IPS DF 6.9 (cell line): ENCODE data around the gene MMP11.

Source experiments
- DNase-seq: peaks from one replicate; pipeline ENCODE4 v3.0.0-alpha.2; 2013; ENCODE audit warnings: low read depth, low spot score
- H3K27ac ChIP-seq: one replicate; pipeline ENCODE4 v1.5.1; 2013; ENCODE audit warnings: low read length, control low read depth
- H3K27me3 ChIP-seq: 2 replicates; pipeline ENCODE4 v1.6.1; 2013; ENCODE audit warnings: mild to moderate bottlenecking, low read length; ENCODE audit not compliant: control insufficient read depth, insufficient read depth
- H3K36me3 ChIP-seq: 2 replicates; pipeline ENCODE4 v1.6.1; 2013; ENCODE audit warnings: low read length; ENCODE audit not compliant: control insufficient read depth, insufficient read depth
- H3K4me1 ChIP-seq: 2 replicates; pipeline ENCODE4 v1.6.1; 2013; ENCODE audit warnings: low read length; ENCODE audit not compliant: control insufficient read depth, insufficient read depth
- H3K4me3 ChIP-seq: 2 replicates; pipeline ENCODE4 v1.5.1; 2013; ENCODE audit warnings: mild to moderate bottlenecking, low read length
- H3K9me3 ChIP-seq: 2 replicates; pipeline ENCODE4 v1.6.1; 2013; ENCODE audit warnings: low read length, inconsistent platforms; ENCODE audit not compliant: control insufficient read depth, insufficient read depth
- WGBS: extraction: QIAGEN DNeasy Blood & Tissue Kit; methylation state at CpG from one replicate; pipeline ENCODE4 v1.1.7; 2013; ENCODE audit warnings: mixed read lengths, missing lambda C conversion rate; ENCODE audit not compliant: insufficient read length, insufficient coverage; 5-methylcytosine and 5-hydroxymethylcytosine counted together

MMP11 gene

DNA sequence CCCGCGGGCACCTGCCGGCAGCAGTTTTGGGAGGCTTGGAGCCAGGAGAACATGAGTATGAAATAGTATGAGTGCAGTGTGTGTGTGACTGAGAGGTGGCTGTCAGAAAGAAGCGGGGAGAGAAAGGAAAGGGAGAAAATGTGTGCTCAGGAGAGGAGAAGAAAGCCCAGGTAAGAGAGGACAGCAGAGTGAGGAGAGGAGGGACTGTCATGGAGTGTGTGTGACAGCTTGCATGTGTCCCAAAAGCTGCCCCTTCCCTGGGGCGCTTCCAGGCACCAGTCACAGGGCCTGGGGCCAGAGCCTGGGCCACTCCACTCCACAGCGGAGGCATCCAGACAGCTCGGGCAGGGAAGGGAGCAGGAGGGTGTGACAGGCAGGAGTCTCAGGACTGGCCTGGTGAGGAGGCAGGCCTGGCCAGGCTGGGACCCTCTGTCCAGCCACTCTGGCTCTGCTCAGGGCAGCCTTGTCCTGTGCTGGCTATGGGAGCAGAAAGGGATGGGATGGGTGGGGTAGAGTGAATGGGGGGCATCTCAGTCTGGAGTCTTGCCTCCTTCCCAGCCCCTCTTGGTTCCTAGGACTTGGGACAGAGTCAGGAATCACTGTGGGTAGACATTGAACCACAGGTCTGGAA, 949 bp downstream of the MMP11 start:
- H3K4me3 ChIP-seq = peak overlapping the region; percentile 64; the same call in 1 of the 2 replicates
- no peak overlapping the region for H3K27ac ChIP-seq
- H3K9me3 ChIP-seq = no peaks in the 10 kb centered on the region
- no peaks in the 10 kb centered on the region for H3K36me3 ChIP-seq
- H3K4me1 ChIP-seq = peaks cover 9% of the 10 kb centered on the region
- DNase-seq = no peak
- H3K27me3 ChIP-seq = peaks cover 13% of the 10 kb centered on the region
- no CpG with 5 or more reads among the region's 7 CpGs for WGBS

- Histone ChIP-seq H3K27ac (no peak overlapping the region), H3K9me3 (no peaks in the 10 kb centered on the region), H3K4me1 (peaks cover 9% of the 10 kb centered on the region), H3K27me3 (peaks cover 13% of the 10 kb centered on the region), H3K4me3 (no peak overlapping the region), H3K36me3 (no peaks in the 10 kb centered on the region; the same call in 1 of the 2 replicates)
- no CpG with 5 or more reads among the region's 12 CpGs for WGBS
- no peak for DNase-seq
These were observed 1.7 kb downstream of the MMP11 start for GRCh38 chr22:23774114-23774921.

DNA sequence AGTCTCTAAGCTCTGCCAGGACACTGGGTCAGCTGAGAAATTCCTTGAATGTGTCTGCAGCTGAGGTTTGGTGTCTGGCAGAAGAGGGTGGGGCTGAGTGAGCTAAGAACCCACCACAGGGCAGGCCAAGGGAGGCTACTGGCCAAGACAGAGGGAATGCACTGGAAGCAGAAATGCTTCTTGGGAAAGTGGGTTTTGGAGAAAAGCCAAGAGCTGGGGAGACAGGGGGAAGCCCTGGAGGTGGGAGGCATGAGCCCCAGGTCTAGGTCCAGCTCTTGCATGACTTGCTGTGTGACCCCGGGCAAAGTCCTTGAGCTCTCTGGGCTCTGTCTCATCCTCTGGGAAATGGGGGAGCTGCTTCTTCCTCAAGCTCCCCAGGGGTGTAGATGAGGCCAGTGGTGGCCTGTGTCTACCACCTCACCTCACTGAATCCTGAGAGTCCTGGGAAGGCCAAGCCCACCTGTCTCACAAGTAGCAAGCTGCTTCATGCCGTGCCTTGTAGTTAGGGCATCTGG, 2.3 kb downstream of the MMP11 start:
- peaks cover 9% of the 10 kb centered on the region for H3K4me1 ChIP-seq
- WGBS = no CpG with 5 or more reads among the region's 2 CpGs
- H3K4me3 ChIP-seq = no peak overlapping the region
- H3K36me3 ChIP-seq = no peaks in the 10 kb centered on the region; the same call in 1 of the 2 replicates
- H3K27me3 ChIP-seq = peaks cover 14% of the 10 kb centered on the region
- no peak overlapping the region for H3K27ac ChIP-seq
- DNase-seq = no peak
- H3K9me3 ChIP-seq = no peaks in the 10 kb centered on the region

GRCh38 chr22:23775779-23776375, 3.2 kb downstream of the MMP11 start:
- no peak for DNase-seq
- H3K27me3 ChIP-seq = peaks cover 14% of the 10 kb centered on the region
- H3K4me1 ChIP-seq = peaks cover 9% of the 10 kb centered on the region
- no peaks in the 10 kb centered on the region for H3K9me3 ChIP-seq
- WGBS = no CpG with 5 or more reads among the region's 3 CpGs
- no peak overlapping the region for H3K4me3 ChIP-seq
- H3K36me3 ChIP-seq = peaks cover 2% of the 10 kb centered on the region; the same call in 1 of the 2 replicates
- no peak overlapping the region for H3K27ac ChIP-seq

DNA sequence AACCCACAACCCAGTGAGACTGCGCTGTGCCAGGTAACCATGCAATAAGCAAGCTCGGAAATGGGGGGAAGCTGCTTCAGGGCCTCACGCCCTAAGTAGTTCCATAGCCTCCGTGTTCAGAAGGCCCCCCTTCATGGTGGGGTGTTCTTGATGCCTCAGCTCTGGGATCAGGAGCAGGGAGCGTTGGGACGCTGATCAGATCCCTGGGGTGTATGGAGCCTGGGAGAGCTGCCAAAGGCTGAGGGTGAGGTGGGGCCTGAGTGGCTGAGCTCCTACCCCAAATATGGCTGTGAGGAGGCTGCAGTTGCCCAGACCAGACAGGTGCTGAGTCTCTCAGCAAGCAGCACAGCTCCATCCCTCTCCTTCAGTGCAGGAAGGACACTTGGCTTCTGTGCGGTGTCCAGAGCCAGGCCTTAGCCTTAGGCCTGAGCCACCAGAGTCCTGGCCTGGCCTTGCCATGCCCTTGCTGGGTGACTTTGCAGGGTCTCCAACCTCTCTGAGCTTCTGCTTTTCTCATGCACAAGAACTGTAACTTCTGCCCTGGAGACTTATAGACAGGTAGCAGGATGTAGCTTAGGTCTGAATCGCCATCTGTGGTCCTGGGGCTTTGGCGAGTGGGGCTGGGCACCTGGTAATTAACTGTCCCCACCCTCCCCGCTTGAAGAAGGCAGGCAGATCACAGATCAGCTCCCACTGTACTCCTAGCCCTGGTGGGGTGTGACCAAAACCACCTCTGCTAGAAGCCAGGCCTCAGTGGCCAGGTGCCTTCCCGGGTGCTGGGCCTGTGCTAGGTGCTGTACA, 5.3 kb downstream of the MMP11 start:
- no peak for DNase-seq
- H3K9me3 ChIP-seq = no peaks in the 10 kb centered on the region
- H3K27ac ChIP-seq = no peak overlapping the region
- WGBS = no CpG with 5 or more reads among the region's 11 CpGs
- no peak overlapping the region for H3K4me3 ChIP-seq
- H3K36me3 ChIP-seq = peaks cover 2% of the 10 kb centered on the region; the same call in 1 of the 2 replicates
- peaks cover 6% of the 10 kb centered on the region; the same call in 1 of the 2 replicates for H3K4me1 ChIP-seq
- H3K27me3 ChIP-seq = peaks cover 14% of the 10 kb centered on the region

DNA sequence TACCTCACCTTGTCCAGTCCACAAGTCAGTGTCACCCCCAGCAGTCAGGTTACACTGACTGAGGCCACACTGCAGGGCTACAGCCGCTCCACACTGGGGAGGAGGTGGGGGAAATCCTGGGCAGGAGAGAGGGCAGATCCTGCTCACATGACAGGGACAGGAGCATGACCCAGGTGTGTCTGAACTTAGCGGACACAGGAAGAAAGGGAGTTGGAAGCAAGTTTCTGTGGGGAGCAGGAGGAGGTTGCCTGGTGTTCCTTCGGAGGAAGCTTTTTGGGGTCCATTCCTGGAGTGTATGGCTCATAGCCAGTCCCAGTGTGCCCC, 5.9 kb downstream of the MMP11 start:
- H3K4me1 ChIP-seq = peaks cover 3% of the 10 kb centered on the region; the same call in 1 of the 2 replicates

GRCh38 chr22:23779083-23779482, 6.4 kb downstream of the MMP11 start:
- Histone ChIP-seq H3K27me3 (peaks cover 3% of the 10 kb centered on the region; the same call in 1 of the 2 replicates), H3K9me3 (no peaks in the 10 kb centered on the region), H3K36me3 (peaks cover 2% of the 10 kb centered on the region; the same call in 1 of the 2 replicates), H3K4me1 (peaks cover 1% of the 10 kb centered on the region; the same call in 1 of the 2 replicates), H3K4me3 (no peak overlapping the region), H3K27ac (no peak overlapping the region)
- WGBS = no CpG with 5 or more reads among the region's 16 CpGs
- DNase-seq = no peak

More for the DNA sequence above, 5.9 kb downstream of the MMP11 start:
- WGBS = no CpG with 5 or more reads among the region's 3 CpGs
- H3K36me3 ChIP-seq = peaks cover 2% of the 10 kb centered on the region; the same call in 1 of the 2 replicates
- H3K4me3 ChIP-seq = no peak overlapping the region
- peaks cover 8% of the 10 kb centered on the region for H3K27me3 ChIP-seq
- DNase-seq = no peak
- no peak overlapping the region for H3K27ac ChIP-seq
- H3K9me3 ChIP-seq = no peaks in the 10 kb centered on the region

- DNase-seq = no peak
- Histone ChIP-seq H3K4me1 (peaks cover 1% of the 10 kb centered on the region; the same call in 1 of the 2 replicates), H3K9me3 (no peaks in the 10 kb centered on the region), H3K27me3 (0 out of 2 replicates have a peak, but pooled peaks cover 1% of the 10 kb centered on the region), H3K36me3 (peaks cover 2% of the 10 kb centered on the region; the same call in 1 of the 2 replicates), H3K27ac (no peak overlapping the region), H3K4me3 (no peak overlapping the region)
- no CpG with 5 or more reads among the region's 5 CpGs for WGBS
These were observed 7.1 kb downstream of the MMP11 start for GRCh38 chr22:23779731-23780130.

GRCh38 chr22:23780146-23780748, 7.6 kb downstream of the MMP11 start:
- WGBS = no CpG with 5 or more reads among the region's 20 CpGs
- Histone ChIP-seq H3K4me1 (peaks cover 1% of the 10 kb centered on the region; the same call in 1 of the 2 replicates), H3K27me3 (0 out of 2 replicates have a peak, but pooled peaks cover 1% of the 10 kb centered on the region)

More at GRCh38 chr22:23780146-23780748, 7.6 kb downstream of the MMP11 start:
- Histone ChIP-seq H3K9me3 (no peaks in the 10 kb centered on the region), H3K36me3 (peaks cover 2% of the 10 kb centered on the region; the same call in 1 of the 2 replicates), H3K4me3 (no peak overlapping the region), H3K27ac (no peak overlapping the region)
- DNase-seq = no peak
